GM18858 (cell line): ENCODE results near the gene THRAP3.
"Not testable (repeated sequence)": the region's sequence is repeated elsewhere in the genome, so short reads cannot be mapped to it uniquely, and the experiment has no call there.

Experiments
- ATAC-seq: cut with Tn5 transposase; IDR thresholded peaks from one replicate; pipeline ENCODE4 v1.9.1; 2021; ENCODE audit not compliant: unreplicated experiment

Gene THRAP3

DNA sequence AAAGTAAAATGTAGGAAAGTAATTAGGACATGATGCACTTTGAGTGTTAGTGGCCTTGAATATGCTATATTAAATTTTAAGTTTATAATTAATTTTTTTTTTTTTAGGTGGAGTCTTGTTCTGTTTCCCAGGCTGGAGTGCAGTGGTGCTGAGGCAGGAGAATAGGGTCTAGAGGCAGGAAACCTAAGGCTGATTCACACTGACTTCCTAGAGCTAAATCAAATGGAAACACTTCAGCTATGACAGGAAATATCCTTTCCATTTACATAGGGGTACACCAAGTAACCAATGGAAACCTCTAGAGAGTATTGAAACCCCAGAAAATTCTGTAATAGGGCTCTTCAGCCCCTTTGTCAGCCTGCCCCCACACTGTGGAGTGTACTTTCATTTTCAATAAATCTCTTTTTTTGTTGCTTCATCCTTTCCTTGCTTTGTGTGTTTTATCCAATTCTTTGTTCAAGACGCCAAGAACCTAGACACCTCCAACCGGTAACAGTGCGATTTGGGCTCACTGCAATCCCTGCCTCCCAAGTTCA lies 17.9 kb upstream of the THRAP3 start:
- no peak for ATAC-seq

DNA sequence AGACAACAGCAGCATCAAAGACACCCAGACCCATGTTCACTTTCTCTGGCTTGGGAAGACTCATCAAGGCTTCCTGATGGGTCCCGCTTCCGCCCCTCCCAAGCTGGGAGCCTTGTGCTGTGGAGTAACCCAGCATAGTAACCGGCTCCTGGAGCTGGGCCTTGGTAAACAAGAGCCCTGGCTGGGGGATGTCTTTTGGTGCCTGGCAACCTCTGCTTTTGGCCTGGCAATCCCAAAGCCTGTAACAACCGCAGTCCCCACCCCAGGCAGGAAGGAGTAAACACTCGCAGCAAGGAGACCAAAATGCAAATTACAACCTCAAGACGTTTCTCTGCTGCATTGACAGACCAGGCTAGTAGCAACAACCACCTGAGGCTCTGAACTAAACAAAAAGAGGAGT lies 16.9 kb upstream of the THRAP3 start:
- no peak for ATAC-seq

DNA sequence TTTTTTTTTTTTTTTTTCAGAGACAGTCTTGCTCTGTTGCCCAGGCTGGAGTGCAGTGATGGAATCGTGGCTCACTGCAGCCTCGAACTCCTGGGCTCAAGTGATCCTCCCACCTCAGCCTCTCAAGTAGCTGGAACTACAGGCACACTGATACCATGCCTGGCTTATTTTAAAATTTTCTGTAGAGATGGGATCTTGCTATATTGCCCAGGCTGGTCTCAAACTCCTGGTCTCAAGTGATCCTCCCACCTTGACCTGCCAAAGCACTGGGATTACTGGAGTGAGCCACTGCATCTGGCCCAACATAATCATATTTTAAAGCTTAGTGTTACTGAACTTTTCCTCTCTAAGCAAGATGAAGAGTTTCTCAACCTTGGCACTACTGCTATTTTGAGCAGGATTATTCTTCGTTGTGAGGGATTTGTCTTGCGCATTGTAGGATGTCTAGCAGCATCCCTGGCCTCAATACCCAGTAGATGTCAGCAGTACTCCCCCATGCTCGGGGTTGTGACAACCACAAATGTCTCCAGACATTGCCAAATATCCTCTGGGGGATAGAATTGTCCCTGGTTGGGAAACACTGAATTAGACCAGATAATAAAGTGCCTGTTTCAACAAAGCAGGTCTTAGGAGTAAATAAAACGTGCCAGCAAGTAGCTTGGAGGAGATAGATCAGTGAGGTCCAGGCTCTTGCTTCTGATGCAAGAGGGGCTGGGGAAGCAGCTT lies 15.1 kb upstream of the THRAP3 start:
- no peak for ATAC-seq

- no peak for ATAC-seq
Measured at GRCh38 chr1:36211307-36211706, 12.9 kb upstream of the THRAP3 start.

- ATAC-seq = no peak
Measured at GRCh38 chr1:36211841-36212240, 12.4 kb upstream of the THRAP3 start.

DNA sequence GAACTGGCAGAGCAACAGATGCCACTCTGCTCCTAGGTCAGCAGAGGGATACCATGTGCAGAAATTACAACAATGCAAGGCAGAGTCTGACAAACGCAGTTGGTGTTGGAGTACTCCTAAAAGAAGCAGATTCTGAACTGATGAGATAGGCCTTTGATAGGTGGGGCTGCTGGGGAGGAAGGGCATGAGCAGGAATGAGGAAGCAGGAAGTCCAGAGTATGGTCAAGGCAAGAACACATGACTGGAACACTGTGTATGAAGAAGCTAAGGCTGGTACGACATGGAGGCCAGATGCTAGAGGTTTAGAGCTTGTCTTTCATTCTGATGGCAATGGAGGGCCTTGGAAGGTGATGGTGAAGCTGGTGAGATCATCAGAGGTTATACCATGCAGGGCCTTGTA lies 11.5 kb upstream of the THRAP3 start:
- no peak for ATAC-seq

- ATAC-seq = no peak
Measured at GRCh38 chr1:36217670-36218069, 6.6 kb upstream of the THRAP3 start.

GRCh38 chr1:36221901-36222300 lies 2.3 kb upstream of the THRAP3 start:
- not testable (repeated sequence) for ATAC-seq

GRCh38 chr1:36222481-36223380 lies 1.5 kb upstream of the THRAP3 start:
- no peak for ATAC-seq

- peak; percentile 9 for ATAC-seq
Measured at GRCh38 chr1:36223381-36223995, 755 bp upstream of the THRAP3 start.

DNA sequence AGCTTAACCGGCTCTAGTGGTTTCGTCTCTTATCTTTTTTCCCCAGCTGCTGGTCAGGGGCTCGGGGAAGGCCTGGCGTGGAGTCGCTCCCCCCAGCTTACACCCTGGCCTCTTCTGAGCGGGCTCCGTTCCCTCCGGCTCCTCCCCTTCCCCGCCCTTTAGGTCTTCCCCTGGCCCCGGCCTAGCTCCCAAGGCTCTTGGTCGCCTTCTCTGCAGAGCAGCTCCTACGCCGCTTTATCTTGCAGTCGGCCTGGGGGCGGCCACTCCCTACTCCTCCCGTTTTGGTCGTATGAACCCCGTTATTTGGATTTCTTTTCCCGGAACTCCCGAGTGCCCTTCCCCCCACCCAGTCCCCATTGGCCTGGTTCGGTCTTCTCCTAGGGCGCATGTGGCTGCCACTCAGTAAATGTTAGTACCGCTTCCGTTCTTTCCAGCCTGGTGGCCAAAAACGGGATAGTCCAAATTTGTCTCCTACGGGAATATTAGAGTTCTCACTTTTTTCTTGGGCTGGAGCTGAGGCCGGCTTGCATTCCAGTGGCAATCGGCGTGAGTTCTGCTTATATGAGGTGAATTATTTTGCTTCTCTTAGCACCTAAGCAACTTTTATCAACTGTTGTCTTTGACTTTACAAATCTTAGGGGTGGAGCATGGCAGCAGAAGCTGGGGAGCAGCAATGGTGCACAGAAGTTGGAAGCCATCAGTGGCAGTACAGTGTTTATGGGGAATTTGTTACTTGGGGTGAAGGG lies 467 bp downstream of the THRAP3 start:
- ATAC-seq = peak; percentile 30

- ATAC-seq = no peak
Measured at GRCh38 chr1:36225283-36225899, 1.1 kb downstream of the THRAP3 start.

GRCh38 chr1:36230279-36230678 lies 6.0 kb downstream of the THRAP3 start:
- ATAC-seq = not testable (repeated sequence)

- no peak for ATAC-seq
Measured at GRCh38 chr1:36231191-36231590, 6.9 kb downstream of the THRAP3 start.

GRCh38 chr1:36232212-36233095 lies 8.2 kb downstream of the THRAP3 start:
- ATAC-seq = no peak

DNA sequence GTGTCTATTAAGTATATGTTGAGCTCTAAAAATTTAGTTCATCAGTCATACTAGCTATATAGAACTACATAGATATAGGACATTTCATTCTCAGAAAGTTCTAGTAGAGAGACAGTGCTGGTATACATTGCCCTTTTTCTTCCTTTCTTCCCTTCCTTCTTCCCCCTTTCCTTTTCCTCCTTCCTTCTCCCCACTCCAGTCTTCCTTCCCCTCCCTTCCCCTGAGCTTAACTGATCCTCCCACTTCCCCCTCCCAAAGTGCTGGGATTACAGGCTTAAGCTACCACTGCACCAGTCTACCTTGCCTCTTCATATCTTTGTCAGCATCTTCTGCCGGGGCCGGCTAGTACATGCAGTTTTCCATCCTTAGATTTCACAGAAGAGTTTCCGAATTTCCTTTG lies 12.1 kb downstream of the THRAP3 start:
- ATAC-seq = no peak

DNA sequence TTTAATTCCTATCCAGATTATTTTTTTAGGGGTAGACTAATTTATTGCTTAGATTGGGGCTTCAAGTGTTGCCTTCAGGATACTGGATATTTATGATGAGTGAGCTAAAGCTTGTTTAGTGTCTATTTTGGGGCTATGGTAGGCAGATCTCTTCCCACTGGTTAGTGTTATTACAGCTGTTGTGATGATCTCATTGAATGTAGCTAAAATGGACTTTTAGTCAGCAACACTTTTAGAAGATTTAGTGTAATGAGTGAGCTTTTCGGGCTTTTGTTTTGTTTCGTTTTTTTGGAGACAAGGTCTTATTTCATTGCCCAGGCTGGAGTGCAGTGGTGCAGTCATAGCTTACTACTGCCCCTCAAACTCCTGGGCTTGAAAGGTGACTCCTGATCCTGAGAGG lies 14.2 kb downstream of the THRAP3 start:
- ATAC-seq = no peak

GRCh38 chr1:36239941-36240637 lies 15.8 kb downstream of the THRAP3 start:
- no peak for ATAC-seq

GRCh38 chr1:36247538-36247937 lies 23.3 kb downstream of the THRAP3 start:
- no peak for ATAC-seq
